Muscle of leg (tissue), 11 donors: ENCODE results near the gene OR51F1. TPM values are rescaled to one million over a fixed set of nuclear protein-coding genes. Genes with fewer than 3 reads are reported as not detected.
"Not testable (repeated sequence)": the region's sequence is repeated elsewhere in the genome, so short reads cannot be mapped to it uniquely, and the experiment has no call there.

Source experiments
- DNase-seq: peaks from one replicate; pipeline ENCODE4 v3.0.0; 2013
- H3K27ac ChIP-seq: one replicate; pipeline ENCODE4 v1.5.1; 2013; ENCODE audit warnings: mild to moderate bottlenecking, low read length, control low read depth
- H3K27me3 ChIP-seq: one replicate; pipeline ENCODE4 v1.6.1; 2013; ENCODE audit warnings: low read length; ENCODE audit not compliant: control insufficient read depth, insufficient read depth
- H3K36me3 ChIP-seq: one replicate; pipeline ENCODE4 v1.6.1; 2013; ENCODE audit warnings: low read length; ENCODE audit not compliant: control insufficient read depth, insufficient read depth
- H3K4me1 ChIP-seq: one replicate; pipeline ENCODE4 v1.6.1; 2013; ENCODE audit warnings: low read length; ENCODE audit not compliant: control insufficient read depth, insufficient read depth
- H3K4me3 ChIP-seq: one replicate; pipeline ENCODE4 v1.5.1; 2013; ENCODE audit warnings: low read length, control low read depth
- H3K9me3 ChIP-seq: replicated peaks from 2 replicates; pipeline ENCODE4 v1.6.1; 2013; ENCODE audit warnings: low read depth, low read length; ENCODE audit not compliant: control insufficient read depth
- WGBS: methylation state at CpG from one replicate; pipeline ENCODE4 v1.1.5; 2013; ENCODE audit warnings: missing lambda C conversion rate; ENCODE audit not compliant: insufficient coverage; 5-methylcytosine and 5-hydroxymethylcytosine counted together
- polyA plus RNA-seq, 8 donors: library from polyadenylated mRNA; unstranded; fragments of 120-200 nt; gene quantifications; one replicate each; pipeline versions ENCODE4 v1.2.1 to v1.2.3, GENCODE V29; 2013; ENCODE audit warnings: inconsistent platforms in 1 of 8, low replicate concordance in 1 of 8; ENCODE audit not compliant: insufficient read length in 8 of 8, insufficient read depth in 1 of 8
- total RNA-seq: library from RNA; stranded (reverse); fragments of 120-200 nt; gene quantifications from one replicate; pipeline ENCODE4 v1.2.4, GENCODE V29; 2013

The OR51F1 gene
- total and polyA plus RNA-seq, 9 donors: not detected

DNA sequence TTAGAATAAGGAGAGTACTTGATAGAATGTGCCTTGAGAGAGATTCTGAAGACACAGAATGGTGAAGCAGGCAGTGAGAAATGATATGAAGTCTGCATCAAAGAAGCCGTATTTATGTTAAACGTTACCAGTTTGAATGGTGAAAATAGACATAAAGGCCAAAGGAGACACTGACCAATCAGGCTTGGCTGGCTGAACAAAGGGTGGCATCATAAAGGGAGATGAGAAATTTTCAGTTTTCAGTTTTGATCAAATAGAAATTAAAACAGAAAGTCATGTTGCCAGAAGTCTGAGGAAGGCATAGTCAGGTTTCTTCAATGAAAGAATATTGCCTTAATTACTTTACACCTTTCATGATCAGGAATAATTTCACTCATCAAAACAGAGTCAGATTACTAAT lies 6.6 kb downstream of the OR51F1 start:
- WGBS: 75% methylated on average over 2 of the region's 2 CpGs
- Histone ChIP-seq H3K27ac (no peak overlapping the region), H3K4me3 (no peak overlapping the region), H3K4me1 (no peaks in the 10 kb centered on the region), H3K27me3 (no peaks in the 10 kb centered on the region), H3K36me3 (no peaks in the 10 kb centered on the region), H3K9me3 (no peaks in the 10 kb centered on the region)
- no peak for DNase-seq

DNA sequence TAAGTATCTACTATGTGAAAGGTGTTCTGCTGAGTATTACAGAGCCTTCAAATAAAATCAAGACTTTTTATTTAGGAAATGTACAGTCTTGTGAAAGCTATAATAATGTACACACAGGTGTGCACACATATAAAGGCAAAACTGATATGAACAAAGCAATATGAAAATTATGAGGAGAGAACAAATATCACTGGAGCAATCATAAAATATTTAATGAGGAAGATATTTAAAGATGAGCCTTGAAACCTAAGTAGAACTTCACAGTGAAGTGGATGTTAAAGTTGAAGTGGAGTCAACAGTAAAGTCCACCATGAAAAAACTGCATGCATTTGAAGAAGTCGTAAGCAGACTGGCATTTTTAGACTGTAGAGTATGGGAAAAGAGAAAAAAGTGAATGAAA lies 18.5 kb downstream of the OR51F1 start:
- no peaks in the 10 kb centered on the region for H3K36me3 ChIP-seq
- no peak overlapping the region for H3K4me3 ChIP-seq
- H3K27ac ChIP-seq: no peak overlapping the region
- no peak for DNase-seq
- H3K27me3 ChIP-seq: no peaks in the 10 kb centered on the region
- no peaks in the 10 kb centered on the region for H3K9me3 ChIP-seq
- WGBS: no CpG with 5 or more reads among the region's 1 CpG
- no peaks in the 10 kb centered on the region for H3K4me1 ChIP-seq

DNA sequence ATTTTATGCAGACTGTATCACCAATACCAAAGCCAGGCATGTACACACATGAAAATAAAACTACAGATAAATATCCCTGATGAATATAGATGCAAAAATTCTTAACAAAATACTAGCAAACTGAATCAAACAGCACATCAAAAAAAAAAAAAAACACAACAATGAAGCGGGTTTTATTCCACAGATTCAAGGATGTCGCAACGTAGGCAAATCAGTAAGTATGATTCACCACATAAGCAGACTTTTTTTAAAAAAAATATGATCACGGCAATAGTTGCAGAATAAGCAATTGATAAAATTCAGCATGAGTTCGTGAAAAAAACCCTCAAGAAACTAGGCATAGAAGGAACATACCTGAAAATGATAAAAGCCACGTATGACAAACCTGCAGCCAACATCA lies 21.3 kb downstream of the OR51F1 start:
- no peak for DNase-seq
- no peaks in the 10 kb centered on the region for H3K9me3 ChIP-seq
- no peaks in the 10 kb centered on the region for H3K27me3 ChIP-seq
- H3K4me1 ChIP-seq: no peaks in the 10 kb centered on the region
- WGBS: no CpG with 5 or more reads among the region's 6 CpGs
- H3K27ac ChIP-seq: no peak overlapping the region
- no peaks in the 10 kb centered on the region for H3K36me3 ChIP-seq
- no peak overlapping the region for H3K4me3 ChIP-seq

DNA sequence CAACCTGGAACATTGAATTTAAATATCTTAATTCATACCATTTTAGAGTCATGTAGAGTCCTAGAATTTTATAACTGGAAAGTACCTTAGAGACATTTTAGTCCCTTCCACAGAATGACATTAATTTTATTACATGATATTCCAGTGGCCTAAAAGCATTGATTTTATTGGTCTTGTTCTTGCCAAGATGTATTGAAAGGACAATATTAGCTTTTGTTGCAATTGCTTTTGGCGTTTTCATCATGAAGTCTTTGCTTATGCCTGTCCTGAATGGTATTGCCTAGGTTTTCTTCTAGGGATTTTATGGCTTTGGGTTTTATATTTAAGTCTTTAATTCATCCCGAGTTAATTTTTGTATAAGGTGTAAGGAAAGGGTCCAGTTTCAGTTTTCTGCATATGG lies 29.0 kb downstream of the OR51F1 start:
- WGBS: no CpG with 5 or more reads among the region's 2 CpGs
- Histone ChIP-seq H3K4me1 (no peaks in the 10 kb centered on the region), H3K27ac (no peak overlapping the region), H3K27me3 (no peaks in the 10 kb centered on the region), H3K9me3 (no peaks in the 10 kb centered on the region), H3K36me3 (no peaks in the 10 kb centered on the region), H3K4me3 (no peak overlapping the region)
- no peak for DNase-seq

DNA sequence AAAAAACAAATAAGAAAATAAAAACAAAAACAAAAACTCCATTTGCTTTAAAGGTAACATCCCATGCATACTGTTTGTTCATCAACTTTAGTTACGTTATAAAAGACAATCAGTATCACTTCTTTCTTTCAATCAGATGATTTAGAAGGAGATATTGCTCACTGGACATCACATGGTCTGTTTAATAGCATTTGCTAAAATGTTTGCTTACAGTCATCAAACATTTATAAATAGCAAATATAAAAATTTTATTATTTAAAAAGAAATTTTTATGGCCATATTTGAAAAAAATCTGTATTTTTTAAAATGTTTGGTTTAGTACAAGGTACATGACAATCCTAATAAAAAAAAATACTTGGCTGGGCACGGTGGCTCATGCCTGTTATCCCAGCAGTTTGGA lies 42.6 kb downstream of the OR51F1 start:
- no peak for DNase-seq
- Histone ChIP-seq H3K9me3 (no peaks in the 10 kb centered on the region), H3K4me1 (no peaks in the 10 kb centered on the region), H3K36me3 (no peaks in the 10 kb centered on the region), H3K4me3 (no peak overlapping the region), H3K27ac (no peak overlapping the region), H3K27me3 (no peaks in the 10 kb centered on the region)
- WGBS: no CpG with 5 or more reads among the region's 2 CpGs

DNA sequence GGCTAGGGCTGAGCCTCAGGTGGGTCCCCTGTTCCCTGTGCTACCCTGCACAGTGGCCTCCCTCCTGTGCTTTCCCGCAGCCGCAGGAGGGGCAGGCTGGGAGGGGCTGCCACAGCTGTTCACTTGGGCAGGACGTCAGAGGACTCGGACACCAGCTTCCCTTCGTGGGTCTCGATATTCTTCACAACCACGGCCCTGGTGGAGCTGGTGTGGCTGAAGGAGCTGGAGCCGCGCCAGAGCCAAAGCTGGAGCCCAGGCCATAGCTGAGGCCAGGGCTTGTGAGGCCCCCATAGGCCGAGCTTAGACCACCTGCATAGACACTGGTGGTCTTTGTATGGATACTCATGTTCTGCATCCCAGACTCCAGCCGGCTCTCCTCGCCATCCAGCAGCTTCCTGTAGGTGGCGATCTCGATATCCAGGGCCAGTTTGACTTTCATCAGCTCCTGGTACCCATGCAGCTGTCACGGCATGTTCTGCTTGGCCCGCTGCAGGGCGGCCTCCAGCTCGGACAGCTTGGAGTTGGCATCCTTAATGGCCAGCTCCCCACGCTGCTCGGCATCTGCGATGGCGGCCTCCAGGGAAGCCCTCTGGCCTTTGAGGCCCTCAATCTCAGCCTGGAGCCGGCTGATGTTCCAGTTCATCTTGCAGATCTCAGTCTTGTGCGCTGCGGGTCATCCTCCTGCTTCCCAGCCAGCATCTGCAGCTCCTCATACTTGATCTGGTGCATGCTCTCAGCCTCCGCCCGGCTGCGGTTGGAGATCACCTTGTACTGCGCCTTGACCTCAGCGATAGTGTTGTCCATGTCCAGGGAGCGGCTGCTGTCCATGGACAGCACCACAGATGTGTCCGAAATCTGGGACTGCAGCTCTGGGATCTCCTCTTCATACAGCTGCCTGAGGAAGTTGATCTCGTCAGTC lies 46.9 kb downstream of the OR51F1 start:
- H3K27ac ChIP-seq, H3K4me1 ChIP-seq, H3K27me3 ChIP-seq, H3K4me3 ChIP-seq, DNase-seq, H3K36me3 ChIP-seq, H3K9me3 ChIP-seq: not testable (repeated sequence)
- WGBS: 89% methylated on average over 30 of the region's 33 CpGs

Other genes with a start within 250 kb of the OR51F1 start
- not detected for gene OR52M1, start 224.7 kb downstream of the OR51F1 start, total RNA-seq
- not detected for gene OR52M1, start 224.7 kb downstream of the OR51F1 start, polyA plus RNA-seq
- not detected for gene OR52I2, start 188.2 kb downstream of the OR51F1 start, total RNA-seq
- under 1 TPM in 1 of 8 donors, not detected in 7; 0.12 TPM for gene OR52I2, start 188.2 kb downstream of the OR51F1 start, polyA plus RNA-seq
- not detected for gene OR52I1, start 175.9 kb downstream of the OR51F1 start, total RNA-seq
- gene OR52I1, start 175.9 kb downstream of the OR51F1 start, polyA plus RNA-seq: under 1 TPM in 3 of 8 donors, not detected in 5; 0.06 to 0.16 (median 0.07) TPM
- 8.0 TPM for gene TRIM68, start 161.7 kb downstream of the OR51F1 start, total RNA-seq
- 10 to 100 TPM in 1 of 8 donors, 1 to 10 TPM in 7; 7.6 to 10.4 (median 8.4) TPM for gene TRIM68, start 161.7 kb downstream of the OR51F1 start, polyA plus RNA-seq
- not detected for gene OR51D1, start 132.5 kb downstream of the OR51F1 start, total RNA-seq
- not detected for gene OR51D1, start 132.5 kb downstream of the OR51F1 start, polyA plus RNA-seq
- gene OR51E1, start 126.0 kb downstream of the OR51F1 start, total RNA-seq: 3.1 TPM
- 1 to 10 TPM; 1.4 to 3.2 (median 2.1) TPM for gene OR51E1, start 126.0 kb downstream of the OR51F1 start, polyA plus RNA-seq
- 0.53 TPM for gene OR51E2, start 72.1 kb downstream of the OR51F1 start, total RNA-seq
- gene OR51E2, start 72.1 kb downstream of the OR51F1 start, polyA plus RNA-seq: 1 to 10 TPM in 5 of 8 donors, under 1 TPM in 3; 0.51 to 1.8 (median 1.1) TPM
- gene MMP26, start 65.2 kb downstream of the OR51F1 start, total RNA-seq: not detected
- gene MMP26, start 65.2 kb downstream of the OR51F1 start, polyA plus RNA-seq: not detected
- gene OR52R1, start 34.4 kb upstream of the OR51F1 start, total RNA-seq: not detected
- gene OR52R1, start 34.4 kb upstream of the OR51F1 start, polyA plus RNA-seq: not detected
- gene OR51F2, start 51.4 kb upstream of the OR51F1 start, total RNA-seq: not detected
- under 1 TPM in 1 of 8 donors, not detected in 7; 0.10 TPM for gene OR51F2, start 51.4 kb upstream of the OR51F1 start, polyA plus RNA-seq
- gene OR51S1, start 79.3 kb upstream of the OR51F1 start, total RNA-seq: not detected
- gene OR51S1, start 79.3 kb upstream of the OR51F1 start, polyA plus RNA-seq: not detected
- gene OR51T1, start 112.0 kb upstream of the OR51F1 start, total RNA-seq: not detected
- gene OR51T1, start 112.0 kb upstream of the OR51F1 start, polyA plus RNA-seq: not detected
- not detected for gene OR51A7, start 133.8 kb upstream of the OR51F1 start, total RNA-seq
- gene OR51A7, start 133.8 kb upstream of the OR51F1 start, polyA plus RNA-seq: not detected
- gene OR51G2, start 149.4 kb upstream of the OR51F1 start, total RNA-seq: not detected
- gene OR51G2, start 149.4 kb upstream of the OR51F1 start, polyA plus RNA-seq: not detected
- not detected for gene OR51G1, start 154.4 kb upstream of the OR51F1 start, total RNA-seq
- not detected for gene OR51G1, start 154.4 kb upstream of the OR51F1 start, polyA plus RNA-seq
- 0.04 TPM for gene OR51A4, start 177.7 kb upstream of the OR51F1 start, total RNA-seq
- gene OR51A4, start 177.7 kb upstream of the OR51F1 start, polyA plus RNA-seq: not detected
- gene OR51A2, start 185.8 kb upstream of the OR51F1 start, total RNA-seq: not detected
- gene OR51A2, start 185.8 kb upstream of the OR51F1 start, polyA plus RNA-seq: not detected
- not detected for gene OR51L1, start 224.9 kb upstream of the OR51F1 start, total RNA-seq
- under 1 TPM in 2 of 8 donors, not detected in 6; 0.01 to 0.12 TPM for gene OR51L1, start 224.9 kb upstream of the OR51F1 start, polyA plus RNA-seq